GM19035 (cell line): ENCODE measurements around the gene ATP1A3.
"Not testable (repeated sequence)": the region's sequence is repeated elsewhere in the genome, so short reads cannot be mapped to it uniquely, and the experiment has no call there.

ENCODE experiments used
- ATAC-seq: cut with Tn5 transposase; IDR thresholded peaks from one replicate; pipeline ENCODE4 v1.9.1; 2021; ENCODE audit not compliant: unreplicated experiment

ATP1A3 gene

DNA sequence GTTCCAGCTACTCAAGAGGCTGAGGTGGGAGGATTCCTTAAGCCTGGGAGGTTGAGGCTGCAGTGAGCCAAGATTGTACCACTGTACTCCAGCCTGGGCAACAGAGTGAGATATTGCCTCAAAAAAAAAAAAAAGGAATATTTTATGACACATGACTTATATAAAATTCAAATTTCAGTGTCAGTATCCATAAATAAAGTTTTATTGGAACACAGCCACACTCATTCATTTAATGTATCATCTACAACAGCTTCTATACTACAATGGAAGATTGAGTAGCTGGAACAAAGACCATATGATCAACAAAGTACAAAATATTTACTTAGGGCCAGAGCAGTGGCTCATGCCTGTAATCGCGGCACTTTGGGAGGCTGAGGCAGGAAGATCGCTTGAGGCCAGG, 18.7 kb upstream of the ATP1A3 start:
- not testable (repeated sequence) for ATAC-seq

DNA sequence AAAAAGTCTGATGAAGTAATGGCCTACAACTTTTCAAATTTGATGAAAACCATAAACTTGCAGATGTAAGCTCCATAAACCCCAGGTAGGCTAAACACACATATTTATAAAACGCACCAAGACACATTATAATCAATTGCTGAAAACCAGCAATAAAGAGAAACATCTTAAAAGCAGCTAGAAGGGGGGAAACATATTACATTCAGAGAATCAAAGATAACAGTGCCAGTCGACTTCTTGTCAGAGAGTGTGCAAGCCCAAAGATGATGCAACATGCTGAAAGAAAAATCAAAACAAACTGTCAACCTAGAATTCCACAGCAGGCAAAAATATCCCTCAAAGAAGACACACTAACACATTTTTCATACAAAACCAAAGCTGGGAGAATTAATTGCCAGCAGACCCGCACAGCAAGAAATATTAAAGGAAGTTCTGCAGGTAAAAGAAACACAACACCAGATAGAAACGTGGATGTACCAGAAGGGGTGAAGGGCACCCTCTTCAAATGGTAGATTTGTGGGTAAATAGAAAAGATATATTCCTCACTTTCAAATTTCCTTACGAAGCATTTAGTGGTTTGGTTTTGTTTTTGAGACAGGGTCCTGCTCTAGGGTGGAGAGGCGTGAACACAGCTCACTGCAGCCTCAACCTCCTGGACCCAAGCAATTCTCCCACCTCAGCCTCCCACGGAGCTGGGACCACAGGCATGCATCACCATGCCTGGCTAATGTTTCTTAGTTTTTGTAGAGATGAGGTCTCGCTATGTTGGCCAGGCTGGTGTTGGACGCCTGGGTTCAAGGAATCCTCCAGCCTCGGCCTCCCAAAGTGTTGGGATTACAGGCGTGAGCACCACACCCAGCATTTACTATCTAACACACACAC, 16.5 kb upstream of the ATP1A3 start:
- no peak for ATAC-seq

DNA sequence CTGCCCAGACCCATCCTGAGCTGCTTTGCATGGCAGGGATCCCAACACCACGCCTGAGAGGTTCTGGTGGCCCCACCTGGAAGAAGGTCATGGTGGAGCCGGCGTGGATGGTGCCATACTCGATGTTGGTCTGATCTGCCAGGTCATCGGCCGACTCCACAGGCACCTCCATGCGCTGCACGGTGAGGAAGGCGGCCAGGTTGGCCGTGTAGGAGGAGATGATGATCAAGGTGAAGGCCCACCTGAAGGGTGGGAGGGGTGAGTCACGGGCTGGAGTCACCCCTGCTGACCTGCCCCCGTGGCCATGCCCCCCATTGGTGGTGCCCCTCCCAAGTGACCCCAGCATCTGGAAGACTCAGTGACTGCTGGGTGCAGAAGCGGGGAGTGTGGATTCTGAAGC, 12.5 kb upstream of the ATP1A3 start:
- no peak for ATAC-seq

DNA sequence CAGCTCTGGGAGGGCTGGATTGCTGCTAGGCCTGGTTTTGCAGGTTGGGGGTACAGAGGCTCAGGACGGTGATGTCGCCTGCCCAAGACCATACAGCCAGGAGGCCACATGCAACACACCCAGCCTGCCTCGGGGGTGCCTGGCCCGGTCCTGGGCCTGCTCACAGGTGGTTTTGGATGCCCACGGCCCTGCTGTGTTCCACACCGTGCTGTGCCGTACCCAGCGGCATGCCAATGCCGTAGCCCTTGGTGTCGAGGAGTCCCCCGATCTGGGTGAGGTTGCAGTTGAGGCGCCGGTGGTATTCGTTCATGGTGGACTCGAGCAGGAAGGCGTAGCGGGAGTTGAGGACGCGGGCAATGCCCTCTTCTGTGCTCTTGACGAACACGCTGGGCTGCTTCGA, 11.5 kb upstream of the ATP1A3 start:
- no peak for ATAC-seq

DNA sequence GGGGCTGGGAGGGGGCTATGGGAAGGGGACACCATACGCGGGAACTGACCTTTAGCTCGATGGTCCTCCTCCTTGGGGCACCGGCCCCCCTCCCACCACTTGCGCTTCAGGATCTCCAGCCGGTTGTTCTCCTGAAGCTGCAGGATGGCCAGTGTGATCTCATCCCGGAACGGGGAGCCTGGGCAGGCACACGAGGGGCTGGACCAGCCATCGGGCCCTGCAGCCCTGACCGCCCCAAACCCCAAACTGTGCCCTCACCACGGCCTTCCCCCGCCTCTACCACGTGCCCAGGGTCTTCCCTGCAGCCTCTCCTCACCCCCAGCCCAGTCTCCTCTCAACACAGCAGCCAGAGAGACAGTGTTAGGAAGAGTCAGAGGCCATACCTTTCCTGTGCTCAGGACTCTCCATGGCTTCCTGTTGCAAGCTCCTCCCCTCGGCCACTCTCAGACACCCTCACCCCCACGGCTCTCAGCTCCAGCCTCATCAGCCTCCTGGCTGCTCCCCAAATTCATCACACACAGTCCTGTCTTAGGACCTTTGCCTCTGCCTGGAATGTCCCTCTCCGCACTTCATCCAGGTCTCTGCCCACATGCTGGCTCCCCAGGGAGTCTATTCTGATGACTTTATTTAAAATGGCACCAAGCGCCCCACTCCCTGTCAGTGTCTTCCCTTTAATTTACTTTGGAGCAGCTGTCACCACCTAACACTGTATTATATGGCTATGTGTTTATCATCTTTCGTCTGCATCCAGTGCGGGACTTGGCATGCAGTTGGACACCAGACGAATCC, 9.7 kb upstream of the ATP1A3 start:
- ATAC-seq, result no peak

DNA sequence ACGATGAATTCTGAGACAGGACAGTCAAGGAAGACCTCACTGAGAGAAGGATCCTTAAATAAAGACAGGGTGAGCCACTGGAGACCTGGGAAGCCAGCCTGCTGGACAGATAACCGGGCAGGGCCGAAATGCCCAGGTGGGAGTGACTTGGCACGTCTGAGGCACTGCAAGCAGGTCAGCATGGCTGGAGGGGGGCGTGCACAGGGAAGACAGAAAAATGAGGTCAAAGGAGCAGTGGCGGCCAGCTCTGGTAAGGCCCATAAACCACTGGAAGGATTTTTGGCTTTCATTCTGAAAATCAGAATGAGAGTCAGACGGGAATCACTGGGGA, 5.8 kb upstream of the ATP1A3 start:
- no peak for ATAC-seq

DNA sequence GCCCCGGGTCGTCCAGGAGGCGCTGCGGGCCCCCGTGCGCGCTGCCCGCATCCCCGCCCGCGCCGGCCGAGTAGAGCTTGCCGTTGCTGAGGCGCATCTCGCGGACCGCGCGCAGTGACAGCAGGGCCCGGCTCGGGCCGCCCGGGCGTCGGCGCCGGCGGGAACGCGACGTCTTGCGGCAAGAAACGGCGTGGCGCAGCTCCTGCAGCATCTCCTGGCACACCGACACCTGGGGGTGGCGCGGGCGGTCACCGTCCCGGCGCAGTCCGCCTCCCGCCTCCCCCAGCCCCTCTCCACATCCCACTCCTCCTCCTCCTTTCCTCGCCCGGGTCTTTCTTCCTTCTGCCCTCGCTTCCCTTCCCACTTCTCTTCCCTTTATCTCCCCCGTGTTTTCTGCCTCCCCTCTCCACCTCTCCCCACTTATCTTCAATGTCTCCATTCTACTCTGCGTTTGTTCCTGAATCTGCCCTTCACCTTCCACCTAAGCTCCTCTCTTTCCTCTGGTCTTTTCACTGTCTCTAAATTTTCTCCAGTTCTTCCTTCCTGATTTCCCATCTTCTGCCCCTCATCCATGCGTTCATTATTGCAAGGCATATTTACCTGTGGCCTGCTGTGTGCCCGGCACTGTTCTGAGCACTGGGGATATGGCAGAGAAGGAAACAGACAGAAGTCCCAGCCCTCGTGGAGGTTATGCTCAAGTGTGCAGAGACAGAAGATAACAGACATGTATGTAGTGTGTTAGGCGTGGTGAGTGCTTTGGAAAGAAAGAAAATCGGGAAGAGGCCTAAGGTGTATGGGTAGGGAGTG, 5.2 kb upstream of the ATP1A3 start:
- no peak for ATAC-seq

DNA sequence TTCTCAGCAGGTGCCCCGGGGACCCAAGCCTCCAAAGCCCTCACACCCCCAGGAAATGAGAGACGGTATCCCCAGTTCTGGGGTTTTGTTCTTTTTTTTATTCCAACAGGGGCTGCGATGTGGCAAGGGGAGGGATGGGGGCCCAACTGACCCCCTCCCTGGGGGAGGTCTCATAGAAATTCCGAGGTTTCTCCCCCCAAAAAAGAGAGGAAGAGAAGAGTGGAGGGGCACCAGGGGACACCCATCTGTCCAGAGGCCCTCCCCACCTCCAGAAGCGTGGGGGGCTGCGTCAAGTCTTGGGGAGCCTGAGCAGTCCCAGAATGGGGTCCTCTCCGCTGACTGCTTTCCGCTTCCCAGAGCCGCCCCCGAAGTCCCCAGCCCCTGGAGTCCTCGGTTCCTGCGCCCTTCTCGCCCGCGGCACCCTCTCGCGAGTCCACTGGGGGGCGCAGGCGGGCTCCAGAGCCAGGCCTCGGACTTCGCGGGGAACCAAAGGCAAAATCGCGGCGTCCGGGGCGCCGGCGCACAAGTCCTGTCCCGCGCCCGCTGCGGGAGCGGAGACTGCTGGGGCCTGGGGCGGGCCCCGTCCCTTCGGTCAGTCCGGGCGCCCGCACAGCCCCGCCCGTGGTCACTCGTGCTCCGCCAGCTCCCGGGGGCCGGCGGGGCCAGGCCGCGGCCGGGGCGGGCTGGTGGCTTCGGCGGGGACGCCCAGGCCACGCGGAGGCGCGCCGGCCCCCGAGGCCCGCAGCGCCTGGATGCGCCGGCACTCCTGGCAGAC, 4.4 kb upstream of the ATP1A3 start:
- no peak for ATAC-seq

DNA sequence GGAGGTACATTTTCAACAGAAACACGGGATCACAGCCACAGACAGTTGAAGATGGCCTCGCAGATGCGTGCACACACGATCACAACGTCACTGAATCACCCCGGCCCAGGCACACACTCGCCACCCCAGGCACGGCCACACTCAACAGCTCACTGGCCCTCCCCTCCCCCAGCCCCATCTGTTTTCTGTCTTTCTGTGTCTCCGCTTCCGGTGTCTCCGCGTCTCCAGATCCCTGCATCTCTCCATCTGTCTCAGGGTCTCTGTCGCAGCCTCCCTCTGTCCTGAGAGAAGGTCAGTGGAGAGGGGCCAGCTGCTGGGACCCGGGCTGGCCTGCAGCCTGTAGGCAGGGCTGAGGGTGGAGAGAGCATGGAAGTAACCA, 3.8 kb upstream of the ATP1A3 start:
- ATAC-seq, result no peak

DNA sequence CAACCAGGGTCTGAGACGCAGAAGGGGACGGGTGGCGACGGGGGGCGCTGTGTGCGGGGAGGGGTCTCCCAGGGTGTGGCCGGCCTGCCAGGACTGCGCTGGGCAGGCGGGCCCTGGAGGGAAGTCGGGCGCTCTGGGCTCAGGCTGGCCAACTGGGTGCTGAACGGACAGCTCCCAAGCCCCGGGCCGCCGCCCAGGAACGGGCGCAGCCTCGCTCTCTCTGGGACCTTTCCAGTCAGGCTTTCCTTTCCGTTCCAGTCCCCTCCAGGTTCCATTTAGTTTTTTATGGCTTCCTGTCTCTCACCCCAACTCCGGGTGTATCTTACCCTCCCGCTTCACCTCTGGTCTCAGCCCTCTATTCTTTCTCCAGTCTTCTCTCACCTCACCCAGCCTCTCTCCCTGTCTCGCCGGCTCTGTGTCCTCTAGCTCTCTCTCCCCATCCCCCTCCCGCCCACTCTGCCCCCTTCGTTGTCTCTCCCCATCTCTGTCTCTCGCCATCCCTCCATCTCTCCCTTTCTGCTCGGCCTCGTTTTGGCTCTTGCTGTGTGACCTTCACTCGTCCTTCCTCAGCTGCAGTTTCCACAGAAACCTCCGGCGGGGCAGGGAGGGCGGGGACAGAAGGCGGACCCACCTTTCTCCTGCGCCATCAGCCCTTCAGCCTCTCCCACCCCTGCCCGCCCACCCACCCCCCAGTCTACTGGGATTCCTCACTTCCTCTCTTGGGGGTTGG, 3.3 kb upstream of the ATP1A3 start:
- no peak for ATAC-seq

DNA sequence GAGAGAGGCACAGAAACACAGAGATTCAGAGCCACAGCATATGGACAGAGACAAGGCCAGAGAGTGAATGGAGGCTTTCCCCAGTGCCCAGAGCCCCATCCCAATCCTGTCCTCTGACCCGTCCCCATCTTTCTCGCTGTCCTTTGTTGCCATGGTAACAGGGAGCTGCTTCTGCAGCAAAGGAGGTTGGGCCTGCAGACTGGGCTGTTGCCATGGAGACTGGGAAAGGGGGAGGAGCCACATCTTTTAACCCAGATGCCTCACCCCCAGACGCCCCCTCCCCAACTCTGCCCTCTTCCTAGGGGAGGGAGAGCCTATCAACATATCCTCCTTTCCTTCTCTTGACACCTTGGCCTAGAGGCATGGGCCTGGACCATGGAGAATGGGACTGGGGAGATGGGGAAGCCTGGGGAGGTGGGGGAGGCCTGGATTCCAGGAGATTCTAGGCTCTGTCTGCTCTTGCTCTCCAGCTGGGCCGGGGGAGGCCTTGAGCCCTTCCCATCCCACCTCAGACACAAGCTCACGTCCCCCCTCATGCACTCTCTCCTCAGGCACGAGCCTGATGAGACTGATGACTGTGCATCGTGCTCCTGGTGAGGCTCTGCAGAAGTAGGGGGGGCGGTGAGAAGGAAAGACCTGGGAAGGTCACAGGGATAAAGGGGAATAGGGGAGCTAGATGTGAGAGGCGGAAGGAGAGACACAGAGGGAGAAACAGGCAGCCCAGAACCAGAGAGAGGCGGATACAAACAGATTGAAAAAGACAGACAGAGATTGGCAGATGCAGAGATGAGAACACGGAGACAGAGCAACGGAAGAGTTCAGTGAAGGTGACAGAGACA, 2.1 kb upstream of the ATP1A3 start:
- no peak for ATAC-seq

DNA sequence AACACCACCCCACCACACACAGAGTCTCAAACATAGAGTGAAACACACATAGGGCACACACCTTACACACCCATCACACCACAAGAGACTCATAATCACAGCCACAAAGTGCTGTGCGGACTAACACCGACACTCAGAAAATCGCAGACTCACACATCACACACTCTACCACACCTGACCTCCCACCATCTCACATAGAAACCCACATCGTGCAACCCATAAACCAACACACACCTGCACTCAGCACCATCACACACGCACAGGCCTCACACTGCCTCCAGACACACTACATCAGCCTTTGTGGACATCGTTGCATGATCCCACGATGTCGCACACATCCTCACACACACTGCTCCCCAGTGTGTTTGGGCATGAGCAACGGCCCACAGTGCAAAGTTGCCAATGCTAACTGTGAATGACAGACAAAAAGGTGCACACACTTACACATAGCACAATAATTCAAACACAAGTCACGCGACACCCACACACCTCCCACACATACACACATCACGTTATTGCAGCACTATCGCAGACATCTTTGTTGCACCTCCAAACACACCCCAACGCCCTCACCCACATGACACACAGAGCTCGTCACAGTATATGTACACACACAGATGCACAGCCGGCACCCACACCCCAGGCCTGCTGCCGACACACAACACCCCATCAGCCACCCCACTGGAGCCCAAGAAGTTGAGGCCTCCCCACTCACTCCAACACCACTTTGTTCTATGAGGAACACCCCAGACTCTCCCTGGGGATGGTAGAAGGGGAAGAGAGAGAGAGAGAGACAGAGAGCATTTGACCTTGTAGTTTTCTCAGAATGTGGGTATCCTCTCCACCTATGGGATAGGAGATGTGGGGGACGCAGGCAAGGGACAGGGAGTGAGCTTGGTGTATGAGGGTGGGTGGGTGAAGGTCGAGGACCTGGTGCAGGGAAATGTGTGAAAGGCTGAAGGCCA, 1.2 kb upstream of the ATP1A3 start:
- ATAC-seq, result no peak

DNA sequence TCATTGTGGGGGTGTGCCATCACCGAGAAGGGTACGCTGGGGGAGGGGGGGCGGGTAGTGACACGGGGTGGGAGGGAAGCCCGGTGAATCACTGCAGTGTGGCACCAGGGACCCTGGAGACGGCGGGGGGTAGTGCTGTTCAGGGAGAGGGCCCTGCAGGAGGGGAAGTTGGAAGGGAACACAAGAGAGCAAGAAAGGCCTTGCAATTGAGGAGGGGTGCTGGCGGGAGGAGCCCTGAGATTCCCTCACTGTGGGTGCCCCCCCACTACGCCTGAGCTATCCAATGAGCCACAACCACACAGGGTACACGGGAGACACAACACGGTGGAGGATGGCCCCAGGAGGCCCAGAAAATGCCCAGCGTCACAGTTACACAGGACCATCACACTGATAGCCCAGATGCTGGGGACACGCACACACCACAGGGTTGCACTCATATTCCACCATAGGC, 516 bp upstream of the ATP1A3 start:
- no peak for ATAC-seq

DNA sequence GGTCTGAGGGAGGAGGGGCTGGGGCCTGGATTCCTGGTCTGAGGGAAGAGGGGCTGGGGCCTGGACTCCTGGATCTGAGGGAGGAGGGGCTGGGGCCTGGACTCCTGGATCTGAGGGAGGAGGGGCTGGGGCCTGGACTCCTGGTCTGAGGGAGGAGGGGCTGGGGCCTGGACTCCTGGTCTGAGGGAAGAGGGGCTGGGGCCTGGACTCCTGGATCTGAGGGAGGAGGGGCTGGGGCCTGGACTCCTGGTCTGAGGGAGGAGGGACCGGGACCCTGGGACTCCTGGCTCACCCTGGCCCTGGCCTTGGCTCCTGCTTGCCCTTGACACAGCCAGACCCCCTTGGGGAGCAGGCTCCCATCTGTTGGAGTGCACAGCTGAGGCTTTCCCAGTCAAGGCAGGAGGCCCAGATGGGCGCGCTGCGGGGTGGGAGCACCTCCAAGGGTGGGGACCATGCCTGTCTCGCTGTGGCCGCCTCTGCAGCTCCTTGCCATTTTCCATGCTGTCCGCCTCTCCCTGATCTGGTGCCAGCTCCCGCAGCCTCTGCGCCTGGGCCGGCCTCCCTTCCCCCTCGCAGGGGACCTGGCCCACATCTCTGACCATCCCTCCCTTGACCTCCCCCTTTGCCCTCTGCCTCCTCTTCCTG, 2.0 kb downstream of the ATP1A3 start:
- ATAC-seq, result not testable (repeated sequence)

DNA sequence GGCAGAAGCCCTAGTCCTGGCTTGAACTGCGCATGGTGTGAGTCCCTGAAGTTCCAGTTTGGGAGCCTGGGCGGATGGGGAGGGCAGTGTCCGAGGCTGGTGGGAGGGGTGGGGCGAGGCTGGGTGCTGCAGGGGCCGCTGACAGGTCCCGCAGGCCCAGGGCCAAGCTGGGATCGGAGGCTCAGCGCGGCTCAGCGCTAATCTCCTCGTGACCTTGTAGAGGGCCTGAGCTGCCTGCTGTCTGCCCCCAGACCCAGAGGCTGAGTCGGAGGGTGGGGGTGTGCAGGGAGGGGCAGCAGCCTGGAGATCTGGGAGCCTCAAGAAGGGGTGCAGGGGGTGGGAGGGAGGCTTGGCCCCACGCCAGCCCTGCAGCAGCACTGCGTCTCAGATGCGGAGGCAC, 3.0 kb downstream of the ATP1A3 start:
- no peak for ATAC-seq

DNA sequence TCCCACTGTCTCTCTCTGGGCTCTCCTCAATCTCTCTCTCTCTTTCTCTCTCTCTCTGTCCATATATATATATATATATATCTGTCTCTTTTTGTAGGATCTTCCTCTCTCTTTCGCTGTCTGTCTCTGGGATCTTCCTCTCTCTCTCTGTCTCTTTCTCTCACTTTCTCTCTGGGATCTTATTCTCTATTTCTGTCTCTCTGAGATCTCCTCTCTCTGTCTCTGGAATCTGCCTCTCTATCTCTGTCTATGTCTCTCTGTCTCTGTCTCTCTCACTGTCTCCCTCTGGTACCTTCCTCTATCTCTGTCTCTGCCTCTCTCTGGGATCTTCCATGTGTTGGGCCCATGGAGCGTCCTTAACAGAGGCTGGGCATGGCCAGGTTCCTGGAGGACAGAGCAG, 3.4 kb downstream of the ATP1A3 start:
- ATAC-seq, result no peak

DNA sequence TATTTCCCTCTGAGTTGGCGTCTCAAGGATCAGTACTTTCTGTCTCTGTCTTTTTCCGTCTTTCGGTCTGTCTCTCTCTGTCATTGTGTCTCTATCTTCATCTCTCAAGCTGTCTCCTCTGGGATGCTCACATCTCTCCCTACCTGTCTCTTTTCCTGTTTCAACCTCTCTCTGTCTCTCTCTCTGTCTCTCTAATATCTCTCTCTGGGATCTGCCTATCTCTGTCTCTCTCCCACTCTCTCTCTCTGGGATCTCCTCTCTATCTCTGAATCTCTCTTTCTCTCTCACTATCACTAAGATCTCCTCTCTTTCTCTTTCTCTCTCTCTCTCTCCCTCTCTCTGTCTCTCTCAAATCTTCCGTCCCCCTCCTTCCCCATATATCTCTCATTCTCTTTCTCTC, 4.0 kb downstream of the ATP1A3 start:
- no peak for ATAC-seq

DNA sequence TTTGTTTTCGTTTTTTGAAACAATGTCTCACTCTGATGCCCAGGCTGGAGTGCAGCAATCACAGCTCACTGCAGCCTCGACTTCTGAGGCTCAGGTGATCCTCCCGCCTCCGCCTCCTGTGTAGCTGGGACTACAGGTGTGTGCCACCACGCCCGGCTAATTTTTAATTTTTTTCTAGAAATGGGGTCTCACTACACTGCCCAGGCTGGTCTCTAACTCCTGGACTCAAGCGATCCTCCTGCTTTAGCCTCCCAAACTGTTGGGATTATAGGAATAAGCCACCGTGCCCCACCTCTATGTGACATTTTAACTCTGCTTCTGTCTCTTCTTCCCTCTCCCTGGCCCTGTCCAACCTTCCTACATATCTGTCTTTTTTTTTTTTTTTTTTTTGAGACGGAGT, 5.1 kb downstream of the ATP1A3 start:
- no peak for ATAC-seq
